Fibroblast of skin of back (primary cell): Measurements from ENCODE around the gene CNDP1.
"Not testable (repeated sequence)": the region's sequence is repeated elsewhere in the genome, so short reads cannot be mapped to it uniquely, and the experiment has no call there.

ENCODE experiments used
- DNase-seq: peaks from one replicate; pipeline ENCODE4 v3.0.0-alpha.2; 2013

CNDP1 gene

DNA sequence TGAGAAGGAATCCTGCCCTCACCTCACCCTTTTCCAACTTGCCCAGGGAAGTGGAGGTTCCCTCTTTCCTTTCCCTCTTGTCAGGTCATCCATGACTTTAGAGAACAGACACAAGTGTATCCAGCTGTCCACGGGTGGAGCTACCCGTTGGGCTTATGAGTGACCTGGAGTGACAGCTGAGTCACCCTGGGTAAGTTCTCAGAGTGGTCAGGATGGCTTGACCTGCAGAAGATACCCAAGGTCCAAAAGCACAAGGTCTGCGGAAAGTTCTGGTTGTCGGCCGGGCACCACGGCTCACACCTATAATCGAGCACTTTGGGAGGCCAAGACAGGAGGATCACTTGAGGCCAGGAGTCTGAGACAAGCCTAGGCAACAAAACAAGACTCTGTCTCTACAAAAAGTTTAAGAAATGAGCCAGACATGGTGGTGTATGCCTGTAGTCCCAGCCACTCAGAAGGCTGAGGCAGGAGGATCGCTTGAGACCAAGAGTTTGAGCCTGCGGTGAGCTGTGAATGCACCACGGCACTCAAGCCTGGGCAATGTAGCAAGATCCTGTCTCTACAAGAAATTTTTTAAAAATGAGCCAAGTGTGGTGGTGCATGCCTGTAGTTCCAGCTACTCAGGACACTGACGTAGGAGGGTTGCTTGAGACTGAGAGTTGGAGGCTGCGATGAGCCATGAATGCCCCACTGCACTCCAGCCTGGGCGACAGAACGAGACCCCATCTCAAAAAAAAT, 14.0 kb upstream of the CNDP1 start:
- DNase-seq: no peak

DNA sequence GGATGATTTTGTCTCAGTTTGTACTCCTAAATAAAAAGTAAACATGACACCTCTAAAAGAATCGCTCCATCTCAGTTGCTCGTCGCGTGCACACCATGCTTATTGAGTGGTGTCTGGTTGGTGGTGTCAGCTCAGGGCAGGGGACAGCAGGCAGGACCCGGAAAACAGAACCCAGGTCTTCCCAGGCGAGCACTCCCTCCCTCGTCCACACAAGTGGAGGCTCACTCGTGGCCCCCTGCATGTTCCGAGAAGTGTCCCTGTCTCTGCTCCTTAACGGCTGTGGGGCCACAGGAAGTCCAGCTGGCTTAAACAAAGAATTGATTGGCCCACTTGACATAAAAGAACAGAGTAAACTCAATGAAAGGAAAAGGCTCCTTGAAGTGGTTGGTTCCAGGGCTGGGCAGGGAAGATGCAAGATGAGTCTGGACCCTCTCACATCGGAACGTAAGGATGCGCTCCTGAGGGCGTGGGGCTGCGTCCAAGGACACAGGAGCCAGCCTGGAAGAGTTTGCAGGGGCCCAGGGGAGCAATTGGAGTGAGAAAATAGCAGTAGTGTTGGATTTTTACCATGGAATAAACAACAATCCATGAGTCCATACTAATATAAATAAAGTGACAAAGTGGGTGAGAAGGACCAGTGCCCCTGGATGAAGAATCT, 13.1 kb upstream of the CNDP1 start:
- no peak for DNase-seq

GRCh38 chr18:74522635-74523548, 11.4 kb upstream of the CNDP1 start:
- DNase-seq: no peak

- no peak for DNase-seq
These were observed 10.2 kb upstream of the CNDP1 start for GRCh38 chr18:74524097-74524496.

- DNase-seq: not testable (repeated sequence)
These were observed 9.4 kb upstream of the CNDP1 start for GRCh38 chr18:74524915-74525314.

DNA sequence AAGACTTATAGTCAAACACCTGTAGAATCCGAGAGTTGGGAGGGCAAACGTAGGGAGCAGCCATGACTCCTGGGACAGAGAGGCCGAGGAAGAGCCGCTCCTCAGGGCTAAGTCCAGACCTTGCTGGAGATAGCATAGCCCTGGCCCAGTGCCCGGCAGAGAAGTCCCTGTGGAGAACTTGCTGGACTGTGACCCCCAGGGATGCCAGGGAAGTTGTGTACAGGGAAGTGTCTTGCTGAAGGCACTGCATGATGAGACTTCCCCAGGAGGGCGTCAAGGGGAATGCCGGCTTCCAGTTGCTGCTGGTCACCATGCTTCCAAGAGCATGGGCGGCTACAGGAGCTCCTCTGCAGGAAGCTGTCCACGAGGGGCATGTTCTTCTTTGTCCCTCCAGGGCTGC, 8.6 kb upstream of the CNDP1 start:
- no peak for DNase-seq

GRCh38 chr18:74526488-74526887, 7.8 kb upstream of the CNDP1 start:
- DNase-seq: no peak

GRCh38 chr18:74528478-74528877, 5.8 kb upstream of the CNDP1 start:
- DNase-seq: no peak

- DNase-seq: no peak
These were observed 5.4 kb upstream of the CNDP1 start for GRCh38 chr18:74528913-74529312.

GRCh38 chr18:74529378-74529777, 4.9 kb upstream of the CNDP1 start:
- no peak for DNase-seq

- DNase-seq: no peak
These were observed 4.3 kb upstream of the CNDP1 start for GRCh38 chr18:74529811-74530583.

GRCh38 chr18:74530584-74530862, 3.8 kb upstream of the CNDP1 start:
- DNase-seq: no peak

- no peak for DNase-seq
These were observed 3.3 kb upstream of the CNDP1 start for GRCh38 chr18:74531043-74531442.

DNA sequence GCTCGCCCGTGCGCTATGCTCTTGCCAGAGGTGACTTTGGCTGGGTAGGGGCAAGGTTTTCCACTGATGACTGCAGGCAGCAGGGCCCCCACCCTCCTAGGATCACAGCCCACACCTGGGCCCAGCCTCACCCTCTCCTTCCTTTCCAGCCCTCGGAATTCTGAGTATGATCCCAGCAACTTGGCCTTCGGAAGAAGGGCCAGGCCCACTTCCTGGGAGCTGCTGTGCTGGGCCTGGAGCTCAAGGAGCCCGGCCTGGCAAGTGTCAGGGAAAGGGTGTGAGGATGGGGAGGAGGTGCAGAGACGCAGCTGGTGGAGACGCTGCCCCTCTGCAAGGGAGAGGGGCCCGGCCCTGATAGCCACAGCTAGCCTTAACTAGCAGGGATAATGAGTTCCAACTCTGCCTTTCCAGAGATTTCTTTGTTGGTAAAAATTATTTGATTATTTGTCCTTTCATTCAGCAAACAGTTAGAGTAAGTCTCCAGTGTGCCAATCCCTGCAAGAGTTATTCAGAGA, 1.7 kb upstream of the CNDP1 start:
- no peak for DNase-seq

GRCh38 chr18:74533666-74534065, 634 bp upstream of the CNDP1 start:
- no peak for DNase-seq

- no peak for DNase-seq
These were observed 815 bp downstream of the CNDP1 start for GRCh38 chr18:74534981-74535649.

DNA sequence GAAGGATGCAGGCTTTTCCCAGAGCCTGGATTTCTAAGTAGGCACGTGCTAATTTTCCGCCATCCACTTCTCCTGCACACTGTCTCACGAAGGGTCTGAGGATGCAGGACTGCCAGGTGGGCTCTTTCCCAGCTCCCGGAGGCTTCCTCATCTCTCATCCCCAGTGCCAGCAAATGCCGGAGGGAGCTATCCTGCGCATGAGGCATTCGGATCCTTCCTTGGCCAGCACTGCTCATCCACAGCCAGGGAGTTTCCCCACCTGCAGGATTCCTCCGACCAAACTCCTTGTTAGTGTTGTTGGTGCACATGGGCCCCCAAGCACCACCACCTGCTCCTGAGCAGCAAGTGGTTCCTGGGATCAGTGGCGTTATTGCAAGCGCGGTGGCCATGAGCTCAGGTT, 5.0 kb downstream of the CNDP1 start:
- no peak for DNase-seq

- no peak for DNase-seq
These were observed 6.5 kb downstream of the CNDP1 start for GRCh38 chr18:74540652-74541421.

- DNase-seq: no peak
These were observed 7.6 kb downstream of the CNDP1 start for GRCh38 chr18:74541703-74542555.

GRCh38 chr18:74544898-74545297, 10.6 kb downstream of the CNDP1 start:
- no peak for DNase-seq
